ENCODE measurements around the gene APOL1. TPM values are rescaled to one million over a fixed set of nuclear protein-coding genes. Genes with fewer than 3 reads are reported as not detected.
A peak's percentile ranks its signal among the peaks of the same experiment; 100 is the strongest.

The APOL1 gene
- total and polyA plus RNA-seq, 2 of the 13 experiments (the other 11 are each of a cell fraction or from before 2014, with no cell fraction given): 20.3 to 75.0 TPM

DNA sequence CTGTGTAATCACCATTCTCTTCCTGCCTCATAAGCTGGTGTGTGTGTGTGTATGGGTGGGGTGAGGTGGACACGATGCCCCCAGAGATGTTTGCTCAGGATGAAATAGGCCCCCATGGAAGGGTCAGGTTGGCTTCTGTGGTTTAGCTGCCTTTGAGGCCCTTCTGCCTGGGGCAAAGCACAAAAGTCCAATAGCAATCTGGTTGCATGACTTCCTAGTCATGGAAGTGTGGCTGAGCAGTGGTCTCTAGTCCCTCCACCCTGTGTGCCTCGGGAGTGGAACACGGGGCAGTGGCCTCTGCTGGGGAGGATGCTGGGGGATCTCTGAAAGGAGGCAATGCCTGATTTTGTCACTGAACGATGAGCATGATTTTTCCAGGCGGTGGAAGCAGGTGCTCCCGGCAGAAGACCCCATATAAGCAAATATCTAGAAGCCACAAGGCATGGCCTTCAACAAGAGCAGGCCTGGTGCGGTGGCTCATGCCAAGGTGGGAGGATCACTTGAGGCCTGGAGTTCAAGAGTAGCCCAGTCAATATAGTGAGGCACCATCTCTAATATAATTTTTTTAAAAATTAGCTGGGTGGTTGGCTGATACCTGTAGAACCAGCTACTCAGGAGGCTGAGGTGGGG is 839 bp upstream of the APOL1 start (continued):
- TF ChIP-seq, protein P1, sequence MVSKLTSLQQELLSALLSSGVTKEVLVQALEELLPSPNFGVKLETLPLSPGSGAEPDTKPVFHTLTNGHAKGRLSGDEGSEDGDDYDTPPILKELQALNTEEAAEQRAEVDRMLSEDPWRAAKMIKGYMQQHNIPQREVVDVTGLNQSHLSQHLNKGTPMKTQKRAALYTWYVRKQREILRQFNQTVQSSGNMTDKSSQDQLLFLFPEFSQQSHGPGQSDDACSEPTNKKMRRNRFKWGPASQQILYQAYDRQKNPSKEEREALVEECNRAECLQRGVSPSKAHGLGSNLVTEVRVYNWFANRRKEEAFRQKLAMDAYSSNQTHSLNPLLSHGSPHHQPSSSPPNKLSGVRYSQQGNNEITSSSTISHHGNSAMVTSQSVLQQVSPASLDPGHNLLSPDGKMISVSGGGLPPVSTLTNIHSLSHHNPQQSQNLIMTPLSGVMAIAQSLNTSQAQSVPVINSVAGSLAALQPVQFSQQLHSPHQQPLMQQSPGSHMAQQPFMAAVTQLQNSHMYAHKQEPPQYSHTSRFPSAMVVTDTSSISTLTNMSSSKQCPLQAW (CRISPR knock-in tag; IDR thresholded peaks at IDR 0.05): peak; percentile 85
- TF ChIP-seq, protein P2, sequence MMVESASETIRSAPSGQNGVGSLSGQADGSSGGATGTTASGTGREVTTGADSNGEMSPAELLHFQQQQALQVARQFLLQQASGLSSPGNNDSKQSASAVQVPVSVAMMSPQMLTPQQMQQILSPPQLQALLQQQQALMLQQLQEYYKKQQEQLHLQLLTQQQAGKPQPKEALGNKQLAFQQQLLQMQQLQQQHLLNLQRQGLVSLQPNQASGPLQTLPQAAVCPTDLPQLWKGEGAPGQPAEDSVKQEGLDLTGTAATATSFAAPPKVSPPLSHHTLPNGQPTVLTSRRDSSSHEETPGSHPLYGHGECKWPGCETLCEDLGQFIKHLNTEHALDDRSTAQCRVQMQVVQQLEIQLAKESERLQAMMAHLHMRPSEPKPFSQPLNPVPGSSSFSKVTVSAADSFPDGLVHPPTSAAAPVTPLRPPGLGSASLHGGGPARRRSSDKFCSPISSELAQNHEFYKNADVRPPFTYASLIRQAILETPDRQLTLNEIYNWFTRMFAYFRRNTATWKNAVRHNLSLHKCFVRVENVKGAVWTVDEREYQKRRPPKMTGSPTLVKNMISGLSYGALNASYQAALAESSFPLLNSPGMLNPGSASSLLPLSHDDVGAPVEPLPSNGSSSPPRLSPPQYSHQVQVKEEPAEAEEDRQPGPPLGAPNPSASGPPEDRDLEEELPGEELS (CRISPR knock-in tag; IDR thresholded peaks at IDR 0.05): peak; percentile 85
- TF ChIP-seq ZNF564 (CRISPR knock-in tag; IDR thresholded peaks at IDR 0.05) (0 out of 2 replicates have a peak, but pooled peaks have one; percentile 25), ZNF670 (CRISPR knock-in tag; IDR thresholded peaks at IDR 0.05; ENCODE audit: borderline replicate concordance) (0 out of 2 replicates have a peak, but pooled peaks have one; percentile 57), ASH2L (IDR thresholded peaks at IDR 0.05; ENCODE audit: insufficient read length, low read depth, low read length) (peak; percentile 27), ZNF563 (CRISPR knock-in tag; IDR thresholded peaks at IDR 0.05) (peak; percentile 24; the same call in 1 of the 2 replicates), GFI1 (CRISPR knock-in tag; IDR thresholded peaks at IDR 0.05; ENCODE audit: borderline replicate concordance) (peak; percentile 70; the same call in 1 of the 2 replicates), ZNF33B (CRISPR knock-in tag; IDR thresholded peaks at IDR 0.05) (peak; percentile 59; the same call in 1 of the 2 replicates), HNF4A (CRISPR knock-in tag; IDR thresholded peaks at IDR 0.05) (peak; percentile 86), ZBTB38 (CRISPR knock-in tag; IDR thresholded peaks at IDR 0.05) (peak; percentile 90), MYC (CRISPR knock-in tag; IDR thresholded peaks at IDR 0.05; ENCODE audit: borderline replicate concordance) (peak; percentile 81; the same call in 1 of the 2 replicates), ZNF143 (CRISPR knock-in tag; IDR thresholded peaks at IDR 0.05) (0 out of 2 replicates have a peak, but pooled peaks have one; percentile 22), SALL1 (CRISPR knock-in tag; IDR thresholded peaks at IDR 0.05) (peak; percentile 99), ARHGAP35 (CRISPR knock-in tag; IDR thresholded peaks at IDR 0.05; ENCODE audit: borderline replicate concordance) (peak; percentile 50; the same call in 1 of the 2 replicates), FOXA3 (CRISPR knock-in tag; IDR thresholded peaks at IDR 0.05) (peak; percentile 81), YY1 (IDR thresholded peaks at IDR 0.05; ENCODE audit: insufficient read depth, insufficient replicate concordance, low read depth, low read length) (peak; percentile 33), ZBTB3 (CRISPR knock-in tag; IDR thresholded peaks at IDR 0.05; ENCODE audit: borderline replicate concordance, low read depth) (peak; percentile 88; the same call in 1 of the 2 replicates), HES4 (CRISPR knock-in tag; IDR thresholded peaks at IDR 0.05; ENCODE audit: borderline replicate concordance) (peak; percentile 35; the same call in 1 of the 2 replicates)
- TF ChIP-seq, protein P3, sequence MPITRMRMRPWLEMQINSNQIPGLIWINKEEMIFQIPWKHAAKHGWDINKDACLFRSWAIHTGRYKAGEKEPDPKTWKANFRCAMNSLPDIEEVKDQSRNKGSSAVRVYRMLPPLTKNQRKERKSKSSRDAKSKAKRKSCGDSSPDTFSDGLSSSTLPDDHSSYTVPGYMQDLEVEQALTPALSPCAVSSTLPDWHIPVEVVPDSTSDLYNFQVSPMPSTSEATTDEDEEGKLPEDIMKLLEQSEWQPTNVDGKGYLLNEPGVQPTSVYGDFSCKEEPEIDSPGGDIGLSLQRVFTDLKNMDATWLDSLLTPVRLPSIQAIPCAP (CRISPR knock-in tag; IDR thresholded peaks at IDR 0.05; ENCODE audit: low read depth): 0 out of 2 replicates have a peak, but pooled peaks have one; percentile 28
- TF ChIP-seq, protein P4, sequence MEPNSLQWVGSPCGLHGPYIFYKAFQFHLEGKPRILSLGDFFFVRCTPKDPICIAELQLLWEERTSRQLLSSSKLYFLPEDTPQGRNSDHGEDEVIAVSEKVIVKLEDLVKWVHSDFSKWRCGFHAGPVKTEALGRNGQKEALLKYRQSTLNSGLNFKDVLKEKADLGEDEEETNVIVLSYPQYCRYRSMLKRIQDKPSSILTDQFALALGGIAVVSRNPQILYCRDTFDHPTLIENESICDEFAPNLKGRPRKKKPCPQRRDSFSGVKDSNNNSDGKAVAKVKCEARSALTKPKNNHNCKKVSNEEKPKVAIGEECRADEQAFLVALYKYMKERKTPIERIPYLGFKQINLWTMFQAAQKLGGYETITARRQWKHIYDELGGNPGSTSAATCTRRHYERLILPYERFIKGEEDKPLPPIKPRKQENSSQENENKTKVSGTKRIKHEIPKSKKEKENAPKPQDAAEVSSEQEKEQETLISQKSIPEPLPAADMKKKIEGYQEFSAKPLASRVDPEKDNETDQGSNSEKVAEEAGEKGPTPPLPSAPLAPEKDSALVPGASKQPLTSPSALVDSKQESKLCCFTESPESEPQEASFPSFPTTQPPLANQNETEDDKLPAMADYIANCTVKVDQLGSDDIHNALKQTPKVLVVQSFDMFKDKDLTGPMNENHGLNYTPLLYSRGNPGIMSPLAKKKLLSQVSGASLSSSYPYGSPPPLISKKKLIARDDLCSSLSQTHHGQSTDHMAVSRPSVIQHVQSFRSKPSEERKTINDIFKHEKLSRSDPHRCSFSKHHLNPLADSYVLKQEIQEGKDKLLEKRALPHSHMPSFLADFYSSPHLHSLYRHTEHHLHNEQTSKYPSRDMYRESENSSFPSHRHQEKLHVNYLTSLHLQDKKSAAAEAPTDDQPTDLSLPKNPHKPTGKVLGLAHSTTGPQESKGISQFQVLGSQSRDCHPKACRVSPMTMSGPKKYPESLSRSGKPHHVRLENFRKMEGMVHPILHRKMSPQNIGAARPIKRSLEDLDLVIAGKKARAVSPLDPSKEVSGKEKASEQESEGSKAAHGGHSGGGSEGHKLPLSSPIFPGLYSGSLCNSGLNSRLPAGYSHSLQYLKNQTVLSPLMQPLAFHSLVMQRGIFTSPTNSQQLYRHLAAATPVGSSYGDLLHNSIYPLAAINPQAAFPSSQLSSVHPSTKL (CRISPR knock-in tag; IDR thresholded peaks at IDR 0.05): peak; percentile 88
